ENCODE data around the gene MFN2.

GRCh38 chr1:12028957-12029511, 48.8 kb downstream of the MFN2 start:
- TF ChIP-seq CTCF (IDR thresholded peaks at IDR 0.05): no peak
- no peak for TF ChIP-seq POLR2A (IDR thresholded peaks at IDR 0.05)
- TF ChIP-seq EP300 (IDR thresholded peaks at IDR 0.05; ENCODE audit: low read depth): no peak

All from transverse colon (tissue), 3 donors.